HepG2 (cell line): ENCODE measurements around the gene ITGB3. TPM values are rescaled to one million over a fixed set of nuclear protein-coding genes. Genes with fewer than 3 reads are reported as not detected.

Source experiments
- AHDC1 ChIP-seq: sonication (generic); formaldehyde crosslinking; IDR thresholded peaks from 2 replicates; pipeline ENCODE4 v1.5.1; 2020; ENCODE audit warnings: mild to moderate bottlenecking, missing genetic modification reagents, borderline replicate concordance
- ATRX ChIP-seq: sonication (generic); formaldehyde crosslinking; IDR thresholded peaks from 2 replicates; pipeline ENCODE4 v1.4.0; 2020; ENCODE audit warnings: missing genetic modification reagents, borderline replicate concordance
- CBFB ChIP-seq: sonication (generic); formaldehyde crosslinking; IDR thresholded peaks from 2 replicates; pipeline ENCODE4 v1.4.0; 2020; ENCODE audit warnings: missing genetic modification reagents
- CTCF ChIP-seq: sonication (generic); formaldehyde crosslinking; IDR thresholded peaks from 2 replicates; pipeline ENCODE4 v1.5.0; 2020; ENCODE audit warnings: mild to moderate bottlenecking, missing genetic modification reagents, moderate library complexity
- RBFOX2 ChIP-seq: fragments of 200-400 bp; formaldehyde crosslinking; IDR thresholded peaks from 2 replicates; pipeline ENCODE4 v1.6.1; 2017; ENCODE audit warnings: low read depth, mild to moderate bottlenecking, low read length
- TFAP4 ChIP-seq: sonication (generic); IDR thresholded peaks from 2 replicates; pipeline ENCODE4 v1.6.1; 2016; ENCODE audit warnings: low read depth, borderline replicate concordance
- THAP8 ChIP-seq: sonication (generic); formaldehyde crosslinking; IDR thresholded peaks from 2 replicates; pipeline ENCODE4 v1.5.1; 2020; ENCODE audit warnings: missing genetic modification reagents, mild to moderate bottlenecking, borderline replicate concordance
- THAP9 ChIP-seq: sonication (generic); formaldehyde crosslinking; IDR thresholded peaks from 2 replicates; pipeline ENCODE4; 2020; ENCODE audit warnings: missing genetic modification reagents, mild to moderate bottlenecking, borderline replicate concordance
- ZBTB33 ChIP-seq: sonication (generic); formaldehyde crosslinking; IDR thresholded peaks from 2 replicates; pipeline ENCODE4 v1.4.0; 2020; ENCODE audit warnings: missing genetic modification reagents
- ZNF3 ChIP-seq: IDR thresholded peaks from 2 replicates; pipeline ENCODE4 v1.7.0; 2017; ENCODE audit warnings: inconsistent platforms
- ZNF557 ChIP-seq: sonication (generic); formaldehyde crosslinking; IDR thresholded peaks from 2 replicates; pipeline ENCODE4 v1.4.0; 2020; ENCODE audit warnings: missing genetic modification reagents
- ZSCAN29 ChIP-seq: sonication (generic); formaldehyde crosslinking; conservative IDR thresholded peaks from 2 replicates; pipeline ENCODE4 v1.4.0; 2020; ENCODE audit warnings: mild to moderate bottlenecking, missing genetic modification reagents
- polyA plus RNA-seq, 8 experiments: library from polyadenylated mRNA; depleted of rRNA in 3 of 8; stranded (reverse) in 7 of 8; unstranded in 1 of 8; fragments of >200 nt; fragmentation: Illumina TruSeq in 4 of 8; extraction: Trizol in 4 of 8; gene quantifications; 2 replicates each; pipeline versions ENCODE4 v1.2.1 to v1.2.3, GENCODE V29; 2011 to 2016; ENCODE audit warnings: low read depth in 4 of 8, missing spikeins in 1 of 8, mixed read lengths in 1 of 8; ENCODE audit not compliant: insufficient read depth in 1 of 8
- total RNA-seq, 5 experiments: library from RNA; depleted of rRNA; stranded (reverse); fragments of >200 nt; fragmentation: Illumina TruSeq; extraction: Trizol; gene quantifications; 2 replicates each; pipeline ENCODE4 v1.2.3, GENCODE V29; 2016; ENCODE audit warnings: low read depth in 1 of 5

The ITGB3 gene
- total and polyA plus RNA-seq, 2 of the 13 experiments (the other 11 are each of a cell fraction or from before 2014, with no cell fraction given) = 0.09 to 0.31 TPM

- TF ChIP-seq THAP9 (CRISPR knock-in tag) = peak; percentile 57; the same call in 1 of the 2 replicates
- TF ChIP-seq THAP8 = no peak; the same call in 1 of the 2 replicates
- TF ChIP-seq AHDC1 (CRISPR knock-in tag) = no peak
- peak; percentile 81; the same call in 1 of the 2 replicates for TF ChIP-seq CBFB (CRISPR knock-in tag)
- TF ChIP-seq ZBTB33 (CRISPR knock-in tag) = no peak
- peak; percentile 86 for TF ChIP-seq RBFOX2
- TF ChIP-seq TFAP4 = peak; percentile 53; the same call in 1 of the 2 replicates
- peak; percentile 59 for TF ChIP-seq CTCF (CRISPR knock-in tag)
- TF ChIP-seq ATRX = no peak
- TF ChIP-seq ZNF3 = no peak
- TF ChIP-seq ZSCAN29 (CRISPR knock-in tag) = peak; percentile 95
- peak; percentile 76; the same call in 1 of the 2 replicates for TF ChIP-seq ZNF557 (CRISPR knock-in tag)
Observed at GRCh38 chr17:47323382-47324223, 70.0 kb downstream of the ITGB3 start, which contains the start of gene EFCAB13 (continued).
